IPS-NIHi7 (cell line): ENCODE measurements around the gene ZNF644.
"Not testable (repeated sequence)": the region's sequence is repeated elsewhere in the genome, so short reads cannot be mapped to it uniquely, and the experiment has no call there.

ENCODE experiments used
- DNase-seq: peaks from one replicate; pipeline ENCODE4 v3.0.0; 2012; ENCODE audit warnings: mixed read lengths; ENCODE audit errors: extremely low spot score

ZNF644 gene

GRCh38 chr1:91021686-91022517 is at the start of gene ZNF644:
Gene ZNF644 (minus strand): TSS chr1:91022035. CDS start chr1:90982353, 39,682 bp downstream.
- DNase-seq, result peak; percentile 83

GRCh38 chr1:91070298-91070697 is 48.5 kb upstream of the ZNF644 start:
- DNase-seq, result no peak

- no peak for DNase-seq
These were observed 44.7 kb upstream of the ZNF644 start for GRCh38 chr1:91066538-91066937.

GRCh38 chr1:91065337-91065736 is 43.5 kb upstream of the ZNF644 start:
- no peak for DNase-seq

GRCh38 chr1:91063403-91063802 is 41.6 kb upstream of the ZNF644 start:
- DNase-seq, result not testable (repeated sequence)

- DNase-seq, result no peak
These were observed 37.3 kb upstream of the ZNF644 start for GRCh38 chr1:91059157-91059556.

GRCh38 chr1:91057784-91058183 is 35.9 kb upstream of the ZNF644 start:
- DNase-seq, result no peak

GRCh38 chr1:91054780-91055481 is 33.1 kb upstream of the ZNF644 start:
- no peak for DNase-seq

GRCh38 chr1:91053630-91054029 is 31.8 kb upstream of the ZNF644 start:
- no peak for DNase-seq

- not testable (repeated sequence) for DNase-seq
These were observed 27.7 kb upstream of the ZNF644 start for GRCh38 chr1:91049551-91049950.

- DNase-seq, result no peak
These were observed 24.9 kb upstream of the ZNF644 start for GRCh38 chr1:91046766-91047165.

GRCh38 chr1:91045284-91045683 is 23.4 kb upstream of the ZNF644 start:
- no peak for DNase-seq

- not testable (repeated sequence) for DNase-seq
These were observed 22.9 kb upstream of the ZNF644 start for GRCh38 chr1:91044776-91045175.

GRCh38 chr1:91042372-91042771 is 20.5 kb upstream of the ZNF644 start:
- not testable (repeated sequence) for DNase-seq

GRCh38 chr1:91038582-91038981 is 16.7 kb upstream of the ZNF644 start:
- no peak for DNase-seq

- peak; percentile 21 for DNase-seq
These were observed 15.3 kb upstream of the ZNF644 start for GRCh38 chr1:91036894-91037829.

- no peak for DNase-seq
These were observed 10.5 kb upstream of the ZNF644 start for GRCh38 chr1:91032349-91032748.

- DNase-seq, result no peak
These were observed 9.2 kb upstream of the ZNF644 start for GRCh38 chr1:91031081-91031480.

GRCh38 chr1:91026777-91027176 is 4.9 kb upstream of the ZNF644 start:
- DNase-seq, result no peak

- no peak for DNase-seq
These were observed 4.5 kb upstream of the ZNF644 start for GRCh38 chr1:91026320-91026719.

GRCh38 chr1:91024481-91025119 is 2.8 kb upstream of the ZNF644 start:
- DNase-seq, result no peak
